HepG2 (cell line): ENCODE data around the gene SIRT5. TPM values are rescaled to one million over a fixed set of nuclear protein-coding genes. Genes with fewer than 3 reads are reported as not detected.

Experiments
- ATAC-seq: fragments of 200-7000 bp; cut with Tn5 transposase; 3 replicates; pipeline ENCODE4 v1.9.1; 2020; ENCODE audit warnings: mild to moderate bottlenecking, moderate library complexity
- BruUV-seq: library from RNA; stranded (reverse); fragments of 400-500 nt; replicated peaks from 2 replicates; lab custom pipeline; 2021; lab: Mats Ljungman, UMichigan
- CTCF ChIA-PET: fragments of 300-600 bp; formaldehyde crosslinking; extraction: SDS; loops from one replicate; lab custom pipeline; 2021; ENCODE audit warnings: low total read pairs, inconsistent platforms, low intra/inter-chr PET ratio; lab: Yijun Ruan, JAX
- POLR2A ChIA-PET: fragments of 350-600 bp; sonication (Branson Sonifier 250); formaldehyde crosslinking; loops from one replicate; lab custom pipeline; 2020; ENCODE audit warnings: antibody characterized with exemption, inconsistent platforms; lab: Yijun Ruan, JAX
- DNase-seq: peaks from one replicate; pipeline ENCODE4 v3.0.0-alpha.2; 2015; ENCODE audit warnings: low spot score
- FAIRE-seq: peaks from 3 replicates; lab custom pipeline; 2011; peaks lifted over from hg19 to GRCh38; lab: Jason Lieb, UNC
- H2AFZ ChIP-seq: one replicate; pipeline ENCODE4 v1.6.1; 2011; ENCODE audit warnings: low read length, inconsistent platforms
- H3K27ac ChIP-seq: fragments of 300-600 bp; 3 replicates; pipeline ENCODE4 v1.8.0; 2011; ENCODE audit warnings: mixed run types, mild to moderate bottlenecking, mixed read lengths, low read length, inconsistent platforms; ENCODE audit not compliant: insufficient read depth; ENCODE audit errors: extremely low read length
- H3K27me3 ChIP-seq, 2 experiments: fragments of 200-600 bp in 1 of 2; 2 replicates in 1 of 2; 3 replicates in 1 of 2; pipeline versions ENCODE4 v1.6.0 to v1.8.0; 2011; ENCODE audit warnings: low read length in 2 of 2, mild to moderate bottlenecking in 2 of 2, moderate library complexity in 2 of 2, inconsistent platforms in 1 of 2; ENCODE audit not compliant: insufficient read depth in 2 of 2, control insufficient read depth in 1 of 2
- H3K36me3 ChIP-seq, 2 experiments: fragments of 200-600 bp in 1 of 2; replicated peaks in 1 of 2; 2 replicates in 1 of 2; 3 replicates in 1 of 2; pipeline versions ENCODE4 v1.5.1 to v1.8.0; 2011; ENCODE audit warnings: low read length in 2 of 2, inconsistent platforms in 1 of 2; ENCODE audit not compliant: insufficient read depth in 2 of 2, control insufficient read depth in 1 of 2
- H3K4me1 ChIP-seq: 2 replicates; pipeline ENCODE4 v1.5.1; 2012; ENCODE audit warnings: low read length, inconsistent platforms; ENCODE audit not compliant: insufficient read depth
- H3K4me2 ChIP-seq: 2 replicates; pipeline ENCODE4 v1.6.0; 2011; ENCODE audit warnings: low read depth, low read length, inconsistent platforms
- H3K4me3 ChIP-seq, 3 experiments: fragments of 200-600 bp in 1 of 3; sonication (generic), shearing (Covaris generic) in 1 of 3; replicated peaks in 1 of 3; 2 replicates each; pipeline ENCODE4 v1.5.1; 2011 to 2016; ENCODE audit warnings: low read length in 3 of 3, inconsistent platforms in 2 of 3, low read depth in 2 of 3, mild to moderate bottlenecking in 2 of 3, control low read depth in 1 of 3, mixed read lengths in 1 of 3; ENCODE audit not compliant: insufficient read depth in 1 of 3
- H3K79me2 ChIP-seq: one replicate; pipeline ENCODE4 v1.6.1; 2011; ENCODE audit warnings: low read length, inconsistent platforms; ENCODE audit not compliant: insufficient read depth
- H3K9ac ChIP-seq: 2 replicates; pipeline ENCODE4 v1.6.0; 2011; ENCODE audit warnings: mild to moderate bottlenecking, low read depth, low read length, inconsistent platforms; ENCODE audit not compliant: insufficient read depth
- H3K9me3 ChIP-seq: 2 replicates; pipeline ENCODE4 v1.5.1; 2012; ENCODE audit warnings: mild to moderate bottlenecking, low read length
- H4K20me1 ChIP-seq: 2 replicates; pipeline ENCODE4 v1.6.0; 2011; ENCODE audit warnings: inconsistent platforms, mild to moderate bottlenecking, low read length, moderate library complexity; ENCODE audit not compliant: insufficient read depth
- FUBP1 ChIP-seq: sonication (generic); formaldehyde crosslinking; IDR thresholded peaks from 2 replicates; pipeline ENCODE4 v1.5.1; 2020; ENCODE audit warnings: missing genetic modification reagents, mild to moderate bottlenecking, borderline replicate concordance
- KLF16 ChIP-seq, 2 experiments: sonication (generic) in 1 of 2; formaldehyde crosslinking in 1 of 2; IDR thresholded peaks; 2 replicates each; pipeline versions ENCODE4 v1.6.1 to v1.8.0; 2016 to 2023; ENCODE audit warnings: missing genetic modification reagents in 2 of 2, missing compliant biosample characterization in 1 of 2
- MIXL1 ChIP-seq: IDR thresholded peaks from 2 replicates; pipeline ENCODE4 v1.6.1; 2016
- POLR2AphosphoS5 ChIP-seq: IDR thresholded peaks from 2 replicates; pipeline ENCODE4 v1.6.1; 2012; ENCODE audit warnings: low read depth, low read length
- SP4 ChIP-seq: sonication (generic); formaldehyde crosslinking; IDR thresholded peaks from 2 replicates; pipeline ENCODE4 v1.8.1; 2023; ENCODE audit warnings: mild to moderate bottlenecking, missing genetic modification reagents
- TCF12 ChIP-seq, 2 experiments: fragments of 450-650 bp in 1 of 2; sonication (generic) in 1 of 2; formaldehyde crosslinking in 1 of 2; IDR thresholded peaks; 2 replicates each; pipeline versions ENCODE4 v1.6.1 to v1.8.0; 2017 to 2022; ENCODE audit warnings: antibody characterized with exemption in 1 of 2, mild to moderate bottlenecking in 1 of 2, missing genetic modification reagents in 1 of 2, moderate library complexity in 1 of 2
- TEAD2 ChIP-seq: sonication (generic); formaldehyde crosslinking; IDR thresholded peaks from 2 replicates; pipeline ENCODE4 v1.9.0; 2021; ENCODE audit warnings: missing genetic modification reagents
- ZBTB42 ChIP-seq: sonication (generic); formaldehyde crosslinking; IDR thresholded peaks from 2 replicates; pipeline ENCODE4 v1.5.0; 2020; ENCODE audit warnings: mild to moderate bottlenecking, missing genetic modification reagents
- ZFP36L1 ChIP-seq: sonication (generic); formaldehyde crosslinking; IDR thresholded peaks from 2 replicates; pipeline ENCODE4 v1.8.0; 2022; ENCODE audit warnings: mild to moderate bottlenecking, missing genetic modification reagents, moderate library complexity
- ZFX ChIP-seq: sonication (generic); formaldehyde crosslinking; IDR thresholded peaks from 2 replicates; pipeline ENCODE4 v1.4.0; 2020; ENCODE audit warnings: mild to moderate bottlenecking, low read depth, missing genetic modification reagents, moderate library complexity
- ZNF281 ChIP-seq: sonication (generic); formaldehyde crosslinking; IDR thresholded peaks from 2 replicates; pipeline ENCODE4 v1.4.0; 2020; ENCODE audit warnings: missing genetic modification reagents, borderline replicate concordance
- ZNF615 ChIP-seq: sonication (generic); formaldehyde crosslinking; IDR thresholded peaks from 2 replicates; pipeline ENCODE4 v1.5.0; 2020; ENCODE audit warnings: mild to moderate bottlenecking, missing genetic modification reagents, borderline replicate concordance
- ZNF703 ChIP-seq: sonication (generic); formaldehyde crosslinking; IDR thresholded peaks from 2 replicates; pipeline ENCODE4 v1.5.1; 2020; ENCODE audit warnings: missing genetic modification reagents, mild to moderate bottlenecking, moderate library complexity, borderline replicate concordance
- ZNF75D ChIP-seq: sonication (generic); formaldehyde crosslinking; IDR thresholded peaks from 2 replicates; pipeline ENCODE4 v1.8.1; 2023; ENCODE audit warnings: missing genetic modification reagents, mild to moderate bottlenecking, borderline replicate concordance
- ZSCAN31 ChIP-seq: sonication (generic); formaldehyde crosslinking; IDR thresholded peaks from 2 replicates; pipeline ENCODE4 v1.5.0; 2020; ENCODE audit warnings: low read depth, mild to moderate bottlenecking, missing genetic modification reagents
- WGBS: methylation state at CpG from one replicate; pipeline ENCODE4 v1.1.6; 2017; ENCODE audit warnings: low lambda C conversion rate; 5-methylcytosine and 5-hydroxymethylcytosine counted together
- in situ Hi-C: cut with HindIII; loops from 2 replicates; pipeline ENCODE4 v1.10.0; 2017; ENCODE audit warnings: low pct_unique_long_range_greater_than_20kb; ENCODE audit not compliant: extremely low pct_ligation_motif_present
- intact Hi-C: fragments of 100-400 bp; cut with micrococcal nuclease; formaldehyde crosslinking; loops from one replicate; pipeline ENCODE4 v1.10.0; 2022; ENCODE audit not compliant: unreplicated experiment
- polyA plus RNA-seq, 8 experiments: library from polyadenylated mRNA; depleted of rRNA in 3 of 8; stranded (reverse) in 7 of 8; unstranded in 1 of 8; fragments of >200 nt; fragmentation: Illumina TruSeq in 4 of 8; extraction: Trizol in 4 of 8; gene quantifications; 2 replicates each; pipeline versions ENCODE4 v1.2.1 to v1.2.3, GENCODE V29; 2011 to 2016; ENCODE audit warnings: low read depth in 4 of 8, missing spikeins in 1 of 8, mixed read lengths in 1 of 8; ENCODE audit not compliant: insufficient read depth in 1 of 8
- total RNA-seq, 5 experiments: library from RNA; depleted of rRNA; stranded (reverse); fragments of >200 nt; fragmentation: Illumina TruSeq; extraction: Trizol; gene quantifications; 2 replicates each; pipeline ENCODE4 v1.2.3, GENCODE V29; 2016; ENCODE audit warnings: low read depth in 1 of 5
- TF ChIP-seq, protein P1 (sequence below): sonication (generic); formaldehyde crosslinking; IDR thresholded peaks from 2 replicates; pipeline ENCODE4 v1.5.0; 2020; ENCODE audit warnings: missing genetic modification reagents
- TF ChIP-seq, protein P2 (sequence below): sonication (generic); formaldehyde crosslinking; IDR thresholded peaks from 2 replicates; pipeline ENCODE4 v1.5.0; 2020; ENCODE audit warnings: missing genetic modification reagents, mild to moderate bottlenecking, borderline replicate concordance
- TF ChIP-seq, protein P3 (sequence below): sonication (generic); formaldehyde crosslinking; IDR thresholded peaks from 2 replicates; pipeline ENCODE4 v1.5.0; 2020; ENCODE audit warnings: missing genetic modification reagents, mild to moderate bottlenecking, borderline replicate concordance

SIRT5 gene
- total and polyA plus RNA-seq, 2 of the 13 experiments (the other 11 are each of a cell fraction or from before 2014, with no cell fraction given), result 14.1 to 16.6 TPM

DNA sequence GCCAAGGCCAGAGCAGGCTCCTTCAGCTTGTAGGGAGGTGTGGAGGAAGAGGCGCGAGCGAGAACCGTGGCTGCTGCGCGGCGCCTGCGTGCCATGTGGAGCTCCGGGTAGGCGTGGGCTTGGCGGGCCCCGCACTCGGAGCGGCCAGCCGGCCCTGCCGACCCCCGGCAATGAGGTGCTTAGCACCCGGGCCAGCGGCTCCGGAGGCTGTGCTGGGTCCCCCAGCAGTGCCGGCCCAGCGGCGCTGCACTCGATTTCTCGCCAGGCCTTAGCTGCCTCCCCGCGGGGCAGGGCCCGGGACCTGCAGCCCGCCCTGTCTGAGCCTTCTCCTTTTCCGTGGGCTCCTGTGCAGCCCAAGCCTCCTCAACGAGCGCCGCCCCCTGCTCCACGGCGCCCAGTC lies 32.9 kb upstream of the SIRT5 start:
- H3K36me3 ChIP-seq, result no peaks in the 10 kb centered on the region
- no peak for TF ChIP-seq ZNF703 (CRISPR knock-in tag)
- no peak for TF ChIP-seq TEAD2
- TF ChIP-seq ZSCAN31 (CRISPR knock-in tag), result no peak
- TF ChIP-seq, protein P1, sequence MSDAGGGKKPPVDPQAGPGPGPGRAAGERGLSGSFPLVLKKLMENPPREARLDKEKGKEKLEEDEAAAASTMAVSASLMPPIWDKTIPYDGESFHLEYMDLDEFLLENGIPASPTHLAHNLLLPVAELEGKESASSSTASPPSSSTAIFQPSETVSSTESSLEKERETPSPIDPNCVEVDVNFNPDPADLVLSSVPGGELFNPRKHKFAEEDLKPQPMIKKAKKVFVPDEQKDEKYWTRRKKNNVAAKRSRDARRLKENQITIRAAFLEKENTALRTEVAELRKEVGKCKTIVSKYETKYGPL, result no peak
- no peak for TF ChIP-seq ZNF615 (CRISPR knock-in tag)
- TF ChIP-seq ZFP36L1 (CRISPR knock-in tag), result no peak
- TF ChIP-seq FUBP1 (CRISPR knock-in tag), result no peak
- no peak for TF ChIP-seq ZNF75D
- no peak for TF ChIP-seq KLF16 (CRISPR knock-in tag; IDR thresholded peaks at IDR 0.05)
- no peak for TF ChIP-seq POLR2AphosphoS5
- no peak for TF ChIP-seq ZNF281 (CRISPR knock-in tag)
- no peak for TF ChIP-seq MIXL1 (CRISPR knock-in tag)
- TF ChIP-seq, protein P2, sequence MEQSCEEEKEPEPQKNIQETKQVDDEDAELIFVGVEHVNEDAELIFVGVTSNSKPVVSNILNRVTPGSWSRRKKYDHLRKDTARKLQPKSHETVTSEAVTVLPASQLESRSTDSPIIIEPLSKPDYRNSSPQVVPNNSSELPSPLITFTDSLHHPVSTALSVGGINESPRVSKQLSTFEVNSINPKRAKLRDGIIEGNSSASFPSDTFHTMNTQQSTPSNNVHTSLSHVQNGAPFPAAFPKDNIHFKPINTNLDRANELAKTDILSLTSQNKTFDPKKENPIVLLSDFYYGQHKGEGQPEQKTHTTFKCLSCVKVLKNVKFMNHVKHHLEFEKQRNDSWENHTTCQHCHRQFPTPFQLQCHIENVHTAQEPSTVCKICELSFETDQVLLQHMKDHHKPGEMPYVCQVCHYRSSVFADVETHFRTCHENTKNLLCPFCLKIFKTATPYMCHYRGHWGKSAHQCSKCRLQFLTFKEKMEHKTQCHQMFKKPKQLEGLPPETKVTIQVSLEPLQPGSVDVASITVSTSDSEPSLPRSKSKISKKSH, result no peak
- TF ChIP-seq SP4 (CRISPR knock-in tag), result no peak
- TF ChIP-seq TCF12 (IDR thresholded peaks at IDR 0.05), result no peak
- TF ChIP-seq TCF12 (CRISPR knock-in tag; IDR thresholded peaks at IDR 0.05), result no peak
- TF ChIP-seq ZBTB42 (CRISPR knock-in tag), result no peak
- TF ChIP-seq, protein P3, sequence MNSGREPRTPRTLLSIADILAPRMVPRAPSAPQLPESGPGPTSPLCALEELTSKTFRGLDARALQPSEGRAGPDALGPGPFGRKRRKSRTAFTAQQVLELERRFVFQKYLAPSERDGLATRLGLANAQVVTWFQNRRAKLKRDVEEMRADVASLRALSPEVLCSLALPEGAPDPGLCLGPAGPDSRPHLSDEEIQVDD (CRISPR knock-in tag), result no peak
- TF ChIP-seq ZFX (CRISPR knock-in tag), result no peak
- intact Hi-C loops, result no loop called here
- peaks cover 7% of the 10 kb centered on the region; the same call in 1 of the 2 replicates for H3K4me1 ChIP-seq
- no TSS peak for BruUV-seq
- no peak overlapping the region for H3K4me3 ChIP-seq
- FAIRE-seq (no peak), DNase-seq (no peak), ATAC-seq (no peak)
- POLR2A ChIA-PET, result no interaction called here
- no peaks in the 10 kb centered on the region for H3K9me3 ChIP-seq
- WGBS, result 88% methylated on average over 33 of the region's 35 CpGs
- no peaks in the 10 kb centered on the region for H4K20me1 ChIP-seq
- no peak overlapping the region for H3K27ac ChIP-seq
- no peak overlapping the region for H3K9ac ChIP-seq
- peaks cover 0 to 4% of the 10 kb centered on the region in 2 experiments; a peak in 1 of 5 replicates for H3K27me3 ChIP-seq
- no peak overlapping the region for H3K4me2 ChIP-seq
- no peak overlapping the region for H2AFZ ChIP-seq
- in situ Hi-C loops, result loop anchor here (25.0 kb wide), 2 partner anchors 354 to 629 kb away; no protein-coding TSS in a partner anchor
- CTCF ChIA-PET, result no interaction called here
- H3K79me2 ChIP-seq, result no peaks in the 10 kb centered on the region
